Stimulated activated CD8-positive, alpha-beta memory T cell treated with anti-CD3 and anti-CD28 coated beads, Interleukin-12 subunit alpha, Interleukin-12 subunit beta, amount 100 ng/mL, for 24 hours (primary cell): Measurements from ENCODE around the gene PDZK1IP1.
"Not testable (repeated sequence)": the region's sequence is repeated elsewhere in the genome, so short reads cannot be mapped to it uniquely, and the experiment has no call there.

Experiments used
- DNase-seq: peaks from one replicate; pipeline ENCODE4 v3.0.0-alpha.2; 2020; ENCODE audit errors: extremely low read depth

PDZK1IP1 gene

GRCh38 chr1:47196622-47197021 is 6.8 kb upstream of the PDZK1IP1 start:
- no peak for DNase-seq

DNA sequence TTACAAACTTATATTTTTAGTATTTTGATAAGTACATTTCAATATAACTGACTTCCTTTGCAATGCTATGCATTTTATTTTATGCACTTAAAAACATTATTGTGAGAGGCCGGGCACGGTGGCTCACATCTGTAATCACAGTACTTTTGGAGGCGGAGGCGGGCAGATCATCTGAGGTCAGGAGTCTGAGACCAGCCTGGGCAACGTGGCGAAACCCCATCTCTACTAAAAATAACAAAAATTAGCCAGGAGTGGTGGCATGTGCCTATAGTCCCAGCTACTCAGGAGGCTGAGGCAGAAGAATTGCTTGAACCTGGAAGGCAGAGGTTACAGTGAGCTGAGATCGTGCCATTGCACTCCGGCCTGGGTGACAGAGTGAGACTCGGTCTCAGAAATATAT is 6.1 kb upstream of the PDZK1IP1 start:
- not testable (repeated sequence) for DNase-seq

GRCh38 chr1:47194311-47194710 is 4.5 kb upstream of the PDZK1IP1 start:
- DNase-seq: no peak

DNA sequence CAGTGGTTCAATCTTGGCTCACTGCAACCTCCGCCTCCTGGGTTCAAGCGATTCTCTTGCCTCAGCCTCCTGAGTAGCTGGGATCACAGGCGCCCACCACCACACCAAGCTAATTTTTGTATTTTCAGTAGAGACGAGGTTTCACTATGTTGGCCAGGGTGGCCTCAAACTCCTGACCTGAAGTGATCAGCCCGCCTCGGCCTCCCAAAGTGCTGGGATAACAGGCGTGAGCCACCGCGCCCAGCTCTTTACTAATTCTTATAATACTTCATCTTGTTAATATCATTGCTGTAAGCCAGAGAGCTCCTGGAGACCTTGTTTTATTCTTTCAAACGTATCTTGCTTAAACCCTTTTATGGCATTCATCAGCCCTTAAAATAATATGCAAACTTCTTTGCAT is 3.7 kb upstream of the PDZK1IP1 start:
- not testable (repeated sequence) for DNase-seq

- DNase-seq: peak; percentile 21
These were observed 2.9 kb upstream of the PDZK1IP1 start for GRCh38 chr1:47192458-47193384.

GRCh38 chr1:47191940-47192457 is 2.2 kb upstream of the PDZK1IP1 start:
- DNase-seq: no peak

GRCh38 chr1:47190857-47191256 is 1.0 kb upstream of the PDZK1IP1 start:
- no peak for DNase-seq

DNA sequence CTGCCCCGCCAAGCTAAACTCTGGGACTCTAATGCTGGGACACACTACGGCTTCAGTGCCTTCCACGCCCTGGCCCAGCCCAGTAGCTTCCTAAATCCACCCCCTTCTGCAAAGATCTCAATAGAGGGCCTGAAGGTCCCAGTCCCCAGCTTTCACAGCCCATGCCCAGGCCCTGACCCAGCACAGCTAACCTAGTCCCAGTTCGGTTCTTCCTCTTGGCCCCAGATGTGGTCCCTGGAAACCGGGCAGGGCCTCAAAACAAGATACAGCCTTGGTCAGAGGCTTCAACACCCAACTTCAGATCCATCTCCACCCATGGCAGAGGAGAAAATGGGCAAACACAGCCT is 646 bp upstream of the PDZK1IP1 start:
- DNase-seq: no peak

- DNase-seq: no peak
These were observed 748 bp downstream of the PDZK1IP1 start for GRCh38 chr1:47188791-47189785.

GRCh38 chr1:47187926-47188250 is 1.9 kb downstream of the PDZK1IP1 start:
- no peak for DNase-seq

- no peak for DNase-seq
These were observed 2.5 kb downstream of the PDZK1IP1 start for GRCh38 chr1:47187231-47187925.

DNA sequence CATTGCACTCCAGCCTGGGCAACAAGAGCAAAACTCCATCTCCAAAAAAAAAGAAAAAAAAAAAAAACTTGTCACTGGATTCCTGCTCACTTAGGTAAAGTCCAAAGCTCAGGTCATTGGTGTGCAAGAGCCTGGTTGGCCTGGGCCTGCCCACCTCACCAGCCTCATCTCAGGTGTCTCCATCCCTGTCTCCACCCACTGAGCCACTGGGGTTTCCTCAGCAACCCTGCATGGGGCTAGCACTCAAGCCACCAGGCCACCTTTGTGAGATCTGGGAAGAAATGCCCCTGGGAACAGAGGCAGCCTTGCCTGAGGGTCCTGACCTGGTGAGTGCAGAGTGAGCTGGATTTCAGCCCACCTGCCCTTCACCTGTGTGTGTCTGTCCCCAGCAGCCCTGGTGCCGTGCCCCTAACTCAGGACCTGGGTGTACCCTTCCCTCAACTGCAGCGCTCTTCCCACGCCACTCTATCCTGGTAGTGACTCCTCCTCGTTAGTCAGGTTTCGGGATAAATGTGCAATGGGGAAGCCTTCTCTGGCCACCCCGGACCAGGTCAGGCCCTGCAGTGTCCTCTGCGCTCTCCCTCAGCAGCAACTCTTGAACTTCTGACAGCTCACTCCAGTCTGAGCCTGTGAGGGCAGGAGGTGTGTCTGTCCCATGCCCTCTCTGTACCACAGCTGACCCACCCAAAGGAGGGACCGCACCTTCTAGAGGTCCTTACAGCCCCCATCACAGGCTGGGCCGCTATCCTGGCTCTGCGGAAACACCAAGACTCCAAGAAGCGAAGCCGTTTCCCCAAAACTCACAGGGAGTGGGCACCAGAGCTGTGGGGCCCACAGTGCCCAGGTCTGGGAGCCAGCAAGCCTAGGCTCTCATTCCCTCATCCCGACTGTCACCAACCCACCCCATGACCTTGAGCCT is 3.3 kb downstream of the PDZK1IP1 start:
- no peak for DNase-seq

GRCh38 chr1:47184822-47185677 is 4.8 kb downstream of the PDZK1IP1 start:
- no peak for DNase-seq

DNA sequence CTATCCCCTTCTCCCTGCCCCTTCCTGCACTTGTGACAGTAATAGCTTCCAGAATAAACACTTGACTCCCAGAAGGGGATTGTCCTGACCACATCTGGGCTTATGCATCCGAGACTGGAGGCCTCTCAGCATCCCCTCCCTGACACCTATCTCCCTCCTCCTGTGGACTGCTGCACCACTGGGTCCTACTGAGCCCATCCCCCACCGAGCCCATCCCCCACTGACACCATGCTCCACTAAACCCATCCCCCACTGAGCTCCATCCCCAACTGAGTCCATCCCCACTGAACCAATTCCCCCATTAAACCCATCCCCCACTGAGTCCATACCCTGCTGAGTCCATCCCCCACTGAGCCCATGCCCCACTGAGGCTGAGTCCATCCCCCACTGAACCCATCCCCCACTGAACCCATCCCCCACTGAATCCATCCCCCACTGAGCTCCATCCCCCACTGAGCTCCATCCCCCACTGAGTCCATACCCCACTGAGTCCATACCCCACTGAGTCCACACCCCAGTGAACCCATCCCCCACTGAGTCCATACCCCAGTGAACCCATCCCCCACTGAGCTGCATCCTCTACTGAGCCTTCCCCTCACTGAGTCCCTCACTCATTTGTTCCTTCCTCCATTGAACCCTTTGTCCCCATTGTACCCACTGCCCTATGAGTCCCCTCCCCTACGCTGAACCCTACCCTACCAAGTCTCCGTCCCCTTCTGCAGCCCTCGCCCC is 5.6 kb downstream of the PDZK1IP1 start:
- DNase-seq: no peak

DNA sequence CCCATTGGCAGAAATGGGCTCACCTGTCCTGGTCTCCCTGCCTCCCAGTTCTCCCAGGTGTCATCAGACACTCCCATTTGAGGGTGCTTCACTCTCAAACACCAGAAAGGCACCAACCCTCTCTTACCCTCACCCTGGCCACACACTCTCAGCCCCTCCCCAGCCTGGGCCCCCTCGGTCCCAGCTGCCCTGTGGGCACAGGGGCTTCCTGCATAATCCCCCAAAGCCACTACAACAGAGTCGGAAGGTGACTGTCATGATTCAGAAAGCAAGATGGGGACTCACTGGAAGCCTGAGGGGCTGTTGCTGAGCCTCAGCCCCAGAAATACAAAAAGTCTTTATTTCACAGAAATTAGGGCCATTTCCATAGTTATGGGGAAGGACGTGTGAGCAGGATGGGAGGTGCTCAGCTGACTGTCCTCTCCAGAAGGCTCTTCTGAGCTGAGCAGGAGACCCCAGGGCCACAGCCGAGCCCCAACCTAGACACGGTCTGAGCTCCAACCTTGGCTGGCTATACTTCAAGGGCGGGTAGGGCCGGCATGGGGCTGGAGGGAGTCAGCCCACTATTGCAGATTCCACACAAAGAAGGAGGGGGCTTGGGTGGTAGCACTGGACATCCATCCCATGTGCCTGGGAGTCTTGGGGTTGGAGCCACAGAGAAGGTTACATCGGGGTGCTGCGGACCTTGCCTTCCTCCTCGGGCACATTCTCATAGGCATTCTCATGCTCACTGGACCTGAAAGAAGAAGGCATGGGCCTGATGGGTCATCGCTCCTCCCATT is 6.3 kb downstream of the PDZK1IP1 start:
- no peak for DNase-seq

- DNase-seq: no peak
These were observed 7.1 kb downstream of the PDZK1IP1 start for GRCh38 chr1:47182676-47183235.

DNA sequence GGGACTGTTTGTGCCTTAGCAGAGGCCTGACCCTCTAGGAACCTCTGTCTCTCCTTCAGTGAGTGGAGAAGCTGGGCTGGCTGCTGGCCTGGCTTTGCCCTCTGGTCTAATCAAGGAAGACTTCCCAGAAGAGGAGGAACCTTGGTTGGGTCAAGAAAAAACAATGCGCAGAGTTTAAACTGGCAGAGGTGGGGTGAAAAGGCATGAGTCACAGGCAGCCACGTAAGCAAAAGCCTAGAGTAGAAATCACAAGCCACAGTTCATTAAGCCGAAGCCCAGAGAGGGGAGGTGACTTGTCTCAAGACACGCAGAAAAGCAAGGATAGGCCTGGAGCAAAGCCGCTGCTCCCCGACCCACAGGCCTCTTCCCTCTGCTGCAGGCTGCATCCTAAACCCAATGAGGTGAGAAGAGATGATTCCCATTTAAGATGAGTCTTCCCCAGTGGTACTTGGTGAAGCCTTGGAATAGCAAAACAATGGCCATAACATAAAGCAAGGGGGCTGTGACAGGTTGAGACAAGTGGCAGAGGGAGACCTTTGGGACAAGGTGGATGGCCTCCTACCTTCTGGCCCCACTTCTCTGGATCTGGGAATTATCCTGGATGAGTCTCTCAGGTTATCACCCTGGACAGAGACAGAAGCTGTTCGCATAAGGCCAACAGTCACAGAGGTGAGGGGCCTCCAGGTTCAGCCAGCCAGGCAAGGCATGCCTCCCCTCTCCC is 7.7 kb downstream of the PDZK1IP1 start:
- no peak for DNase-seq
